ENCODE data around the gene HELZ2. TPM values are rescaled to one million over a fixed set of nuclear protein-coding genes. Genes with fewer than 3 reads are reported as not detected.
A peak's percentile ranks its signal among the peaks of the same experiment; 100 is the strongest.

HELZ2 gene
- total RNA-seq, 2 experiments from 2014 or later = 6.5 to 8.3 TPM

GRCh38 chr20:63553933-63554290, 20.1 kb downstream of the HELZ2 start, which contains the start of gene FNDC11:
FNDC11 (plus strand) TSS chr20:63554159; CDS start chr20:63555664, 1,505 bp downstream.
- CTCF ChIA-PET (ENCODE audit: unreplicated experiment) = interaction anchor here (0.5 kb wide), 1 partner anchor 89 kb away, joined by 4 read pairs; no protein-coding TSS in a partner anchor
- Histone ChIP-seq H3K9me3 (ENCODE audit: low read length) (no peaks in the 10 kb centered on the region), H3K9me2 (ENCODE audit: insufficient read depth, low read length) (no peaks in the 10 kb centered on the region), H4K20me1 (ENCODE audit: insufficient read depth, low read length) (no peaks in the 10 kb centered on the region), H3K27ac (ENCODE audit: low read depth, low read length, poor library complexity, severe bottlenecking) (peak within 1 kb of the TSS; percentile 91), H3K4me1 (ENCODE audit: insufficient read depth, low read length, poor library complexity, severe bottlenecking) (peaks cover 38% of the 10 kb centered on the region), H3K4me2 (ENCODE audit: low read length) (peak within 1 kb of the TSS; percentile 97), H3K79me2 (ENCODE audit: insufficient read depth, low read depth, low read length) (no peaks in the 10 kb centered on the region), H2AFZ (ENCODE audit: low read length) (peak within 1 kb of the TSS; percentile 62; the same call in 1 of the 2 replicates), H3K4me3 (ENCODE audit: low read depth, low read length, poor library complexity, severe bottlenecking) (peak within 1 kb of the TSS; percentile 71), H3K36me3 (ENCODE audit: insufficient read depth, low read length) (no peaks in the 10 kb centered on the region)
- TF ChIP-seq EZH2phosphoT487 (IDR thresholded peaks at IDR 0.05; ENCODE audit: borderline replicate concordance, low read depth, low read length) (no peak), CTCF (conservative IDR thresholded peaks at IDR 0.05; ENCODE audit: low read length) (no peak)
- no TSS peak for BruUV-seq (replicated peaks)
- intact Hi-C loops (cut with micrococcal nuclease; ENCODE audit: unreplicated experiment) = loop anchor here (5.0 kb wide), 1 partner anchor 73 kb away; the partner anchor contains the start of gene GMEB2
- POLR2A ChIA-PET = no interaction called here
- DNase-seq (ENCODE audit: low spot score) = peak; percentile 44

GRCh38 chr20:63553251-63553932, 20.6 kb downstream of the HELZ2 start:
- Histone ChIP-seq H3K4me1 (ENCODE audit: insufficient read depth, low read length, poor library complexity, severe bottlenecking) (peaks cover 43% of the 10 kb centered on the region), H3K9me2 (ENCODE audit: insufficient read depth, low read length) (no peaks in the 10 kb centered on the region), H3K4me3 (ENCODE audit: low read depth, low read length, poor library complexity, severe bottlenecking) (peak overlapping the region; percentile 71), H3K79me2 (ENCODE audit: insufficient read depth, low read depth, low read length) (no peaks in the 10 kb centered on the region), H3K36me3 (ENCODE audit: insufficient read depth, low read length) (no peaks in the 10 kb centered on the region), H3K4me2 (ENCODE audit: low read length) (peak overlapping the region; percentile 97), H3K27ac (ENCODE audit: low read depth, low read length, poor library complexity, severe bottlenecking) (peak overlapping the region; percentile 91), H4K20me1 (ENCODE audit: insufficient read depth, low read length) (no peaks in the 10 kb centered on the region), H3K9me3 (ENCODE audit: low read length) (no peaks in the 10 kb centered on the region), H2AFZ (ENCODE audit: low read length) (peak overlapping the region; percentile 62; the same call in 1 of the 2 replicates)
- ChIA-PET CTCF (ENCODE audit: unreplicated experiment) (interaction anchor here (0.7 kb wide), 1 partner anchor 12 kb away, joined by 3 read pairs; no protein-coding TSS in a partner anchor), POLR2A (interaction anchor here (0.9 to 1.0 kb wide), 2 partner anchors 12 to 33 kb away, joined by 3 to 6 read pairs; partner anchors contain the start of gene PPDPF)
- intact Hi-C loops (cut with micrococcal nuclease; ENCODE audit: unreplicated experiment) = loop anchor here (5.0 kb wide), 1 partner anchor 74 kb away; the partner anchor contains the start of gene GMEB2
- peak; percentile 93 for DNase-seq (ENCODE audit: low spot score)
- no peak for TF ChIP-seq CTCF (conservative IDR thresholded peaks at IDR 0.05; ENCODE audit: low read length)
- TF ChIP-seq EZH2phosphoT487 (IDR thresholded peaks at IDR 0.05; ENCODE audit: borderline replicate concordance, low read depth, low read length) = no peak
- BruUV-seq (replicated peaks) = no TSS peak
